H1 (cell line): Measurements from ENCODE around the gene RP9. TPM values are rescaled to one million over a fixed set of nuclear protein-coding genes. Genes with fewer than 3 reads are reported as not detected.

Experiments used
- BCL11A ChIP-seq, 2 experiments: IDR thresholded peaks; one replicate each; pipeline ENCODE4 v1.6.1; 2011; ENCODE audit warnings: low read depth in 2 of 2, low read length in 2 of 2, mild to moderate bottlenecking in 2 of 2
- BRCA1 ChIP-seq: IDR thresholded peaks from 2 replicates; pipeline ENCODE4 v1.6.1; 2012; ENCODE audit warnings: low read depth, low read length, improper control_type of control experiment
- FOSL1 ChIP-seq: IDR thresholded peaks from 2 replicates; pipeline ENCODE4 v1.6.1; 2011; ENCODE audit warnings: mild to moderate bottlenecking, low read depth, low read length, moderate library complexity; ENCODE audit not compliant: insufficient read depth
- GTF2F1 ChIP-seq: IDR thresholded peaks from 2 replicates; pipeline ENCODE4 v1.6.1; 2012; ENCODE audit warnings: low read depth, low read length, improper control_type of control experiment, borderline replicate concordance
- POLR2A ChIP-seq, 2 experiments: IDR thresholded peaks; 1 replicate in 1 of 2; 2 replicates in 1 of 2; pipeline ENCODE4 v1.6.1; 2011; ENCODE audit warnings: low read depth in 2 of 2, low read length in 2 of 2, mild to moderate bottlenecking in 2 of 2; ENCODE audit errors: control extremely low read depth in 1 of 2
- RBBP5 ChIP-seq: IDR thresholded peaks from 2 replicates; pipeline ENCODE4 v1.7.1; 2012; ENCODE audit warnings: low read depth, mild to moderate bottlenecking, inconsistent platforms, low read length, moderate library complexity, borderline replicate concordance
- TEAD4 ChIP-seq: IDR thresholded peaks from 2 replicates; pipeline ENCODE4 v1.6.1; 2012; ENCODE audit warnings: low read depth, low read length, inconsistent platforms, mixed read lengths
- polyA plus RNA-seq, 7 experiments: library from polyadenylated mRNA; depleted of rRNA in 3 of 7; stranded (reverse) in 5 of 7; unstranded in 2 of 7; fragments of >200 nt in 5 of 7; fragments of 200-250 nt in 2 of 7; gene quantifications; 1 replicate in 5 of 7; 2 replicates in 1 of 7; 4 replicates in 1 of 7; pipeline versions ENCODE4 v1.2.1 to v1.2.3, GENCODE V29; 2011 to 2013; ENCODE audit warnings: missing spikeins in 2 of 7, mixed read lengths in 2 of 7
- total RNA-seq: library from RNA; stranded (reverse); fragmentation: NEBNext Ultra II Directional; extraction: Animal tissue kit (Norgen Biotek cat#: 25700); gene quantifications from 2 replicates; pipeline ENCODE4 v1.2.1, GENCODE V29; 2021
- TF ChIP-seq, protein P1 (sequence below): fragments of 300-600 bp; sonication (generic); IDR thresholded peaks from 2 replicates; pipeline ENCODE4 v1.7.1; 2012; ENCODE audit warnings: low read length, moderate library complexity, mild to moderate bottlenecking, inconsistent platforms; ENCODE audit not compliant: insufficient replicate concordance
- TF ChIP-seq, protein P2 (sequence below): IDR thresholded peaks from 2 replicates; pipeline ENCODE4 v1.6.1; 2012; ENCODE audit warnings: inconsistent platforms

The RP9 gene
- total and polyA plus RNA-seq, 2 of the 8 experiments (the other 6 are each of a cell fraction or from before 2014, with no cell fraction given): 11.0 to 12.4 TPM

DNA sequence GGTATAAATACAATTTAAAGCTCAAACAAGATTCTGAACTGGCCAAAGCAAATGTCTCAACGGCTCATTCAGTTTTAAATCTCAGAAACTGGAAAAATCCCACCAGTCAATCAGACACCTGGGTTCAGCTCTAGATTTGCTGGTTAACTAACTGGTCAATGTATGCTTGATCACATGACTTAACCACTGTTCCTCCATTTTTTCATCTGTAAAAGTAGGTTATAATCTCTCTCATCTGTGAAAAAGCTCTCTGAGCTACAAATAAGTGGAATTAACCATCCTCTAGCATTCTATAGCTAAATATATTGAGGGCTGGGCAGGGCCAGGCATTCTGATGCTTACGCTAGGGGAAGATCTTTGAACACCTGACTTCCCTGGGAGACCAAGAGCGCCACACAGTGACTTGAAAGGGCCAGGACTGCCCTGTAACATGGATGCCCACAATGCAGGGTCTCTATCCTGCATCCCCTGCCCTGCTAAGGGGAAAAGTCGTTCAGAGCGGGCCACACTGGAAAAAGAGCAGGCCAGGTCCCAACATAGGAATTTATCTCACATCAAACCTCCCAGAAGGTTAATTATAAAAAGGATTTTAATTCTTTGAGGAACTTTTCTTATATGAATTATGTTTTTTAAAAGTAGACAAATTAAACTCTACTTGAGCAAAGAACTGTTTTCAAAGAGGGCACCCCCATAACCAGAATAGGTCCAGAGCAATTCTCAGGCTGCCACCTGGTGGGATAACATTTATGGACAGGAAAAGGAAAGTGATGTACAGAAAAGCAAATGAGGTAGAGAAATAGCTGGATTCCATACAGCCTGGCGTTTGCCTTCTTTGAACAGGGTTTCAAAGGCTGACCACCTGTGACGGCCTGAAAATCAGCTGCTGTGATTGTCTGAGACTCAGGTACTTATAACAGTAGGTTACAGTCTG lies 1.8 kb downstream of the RP9 start (continued):
- TF ChIP-seq, protein P1, sequence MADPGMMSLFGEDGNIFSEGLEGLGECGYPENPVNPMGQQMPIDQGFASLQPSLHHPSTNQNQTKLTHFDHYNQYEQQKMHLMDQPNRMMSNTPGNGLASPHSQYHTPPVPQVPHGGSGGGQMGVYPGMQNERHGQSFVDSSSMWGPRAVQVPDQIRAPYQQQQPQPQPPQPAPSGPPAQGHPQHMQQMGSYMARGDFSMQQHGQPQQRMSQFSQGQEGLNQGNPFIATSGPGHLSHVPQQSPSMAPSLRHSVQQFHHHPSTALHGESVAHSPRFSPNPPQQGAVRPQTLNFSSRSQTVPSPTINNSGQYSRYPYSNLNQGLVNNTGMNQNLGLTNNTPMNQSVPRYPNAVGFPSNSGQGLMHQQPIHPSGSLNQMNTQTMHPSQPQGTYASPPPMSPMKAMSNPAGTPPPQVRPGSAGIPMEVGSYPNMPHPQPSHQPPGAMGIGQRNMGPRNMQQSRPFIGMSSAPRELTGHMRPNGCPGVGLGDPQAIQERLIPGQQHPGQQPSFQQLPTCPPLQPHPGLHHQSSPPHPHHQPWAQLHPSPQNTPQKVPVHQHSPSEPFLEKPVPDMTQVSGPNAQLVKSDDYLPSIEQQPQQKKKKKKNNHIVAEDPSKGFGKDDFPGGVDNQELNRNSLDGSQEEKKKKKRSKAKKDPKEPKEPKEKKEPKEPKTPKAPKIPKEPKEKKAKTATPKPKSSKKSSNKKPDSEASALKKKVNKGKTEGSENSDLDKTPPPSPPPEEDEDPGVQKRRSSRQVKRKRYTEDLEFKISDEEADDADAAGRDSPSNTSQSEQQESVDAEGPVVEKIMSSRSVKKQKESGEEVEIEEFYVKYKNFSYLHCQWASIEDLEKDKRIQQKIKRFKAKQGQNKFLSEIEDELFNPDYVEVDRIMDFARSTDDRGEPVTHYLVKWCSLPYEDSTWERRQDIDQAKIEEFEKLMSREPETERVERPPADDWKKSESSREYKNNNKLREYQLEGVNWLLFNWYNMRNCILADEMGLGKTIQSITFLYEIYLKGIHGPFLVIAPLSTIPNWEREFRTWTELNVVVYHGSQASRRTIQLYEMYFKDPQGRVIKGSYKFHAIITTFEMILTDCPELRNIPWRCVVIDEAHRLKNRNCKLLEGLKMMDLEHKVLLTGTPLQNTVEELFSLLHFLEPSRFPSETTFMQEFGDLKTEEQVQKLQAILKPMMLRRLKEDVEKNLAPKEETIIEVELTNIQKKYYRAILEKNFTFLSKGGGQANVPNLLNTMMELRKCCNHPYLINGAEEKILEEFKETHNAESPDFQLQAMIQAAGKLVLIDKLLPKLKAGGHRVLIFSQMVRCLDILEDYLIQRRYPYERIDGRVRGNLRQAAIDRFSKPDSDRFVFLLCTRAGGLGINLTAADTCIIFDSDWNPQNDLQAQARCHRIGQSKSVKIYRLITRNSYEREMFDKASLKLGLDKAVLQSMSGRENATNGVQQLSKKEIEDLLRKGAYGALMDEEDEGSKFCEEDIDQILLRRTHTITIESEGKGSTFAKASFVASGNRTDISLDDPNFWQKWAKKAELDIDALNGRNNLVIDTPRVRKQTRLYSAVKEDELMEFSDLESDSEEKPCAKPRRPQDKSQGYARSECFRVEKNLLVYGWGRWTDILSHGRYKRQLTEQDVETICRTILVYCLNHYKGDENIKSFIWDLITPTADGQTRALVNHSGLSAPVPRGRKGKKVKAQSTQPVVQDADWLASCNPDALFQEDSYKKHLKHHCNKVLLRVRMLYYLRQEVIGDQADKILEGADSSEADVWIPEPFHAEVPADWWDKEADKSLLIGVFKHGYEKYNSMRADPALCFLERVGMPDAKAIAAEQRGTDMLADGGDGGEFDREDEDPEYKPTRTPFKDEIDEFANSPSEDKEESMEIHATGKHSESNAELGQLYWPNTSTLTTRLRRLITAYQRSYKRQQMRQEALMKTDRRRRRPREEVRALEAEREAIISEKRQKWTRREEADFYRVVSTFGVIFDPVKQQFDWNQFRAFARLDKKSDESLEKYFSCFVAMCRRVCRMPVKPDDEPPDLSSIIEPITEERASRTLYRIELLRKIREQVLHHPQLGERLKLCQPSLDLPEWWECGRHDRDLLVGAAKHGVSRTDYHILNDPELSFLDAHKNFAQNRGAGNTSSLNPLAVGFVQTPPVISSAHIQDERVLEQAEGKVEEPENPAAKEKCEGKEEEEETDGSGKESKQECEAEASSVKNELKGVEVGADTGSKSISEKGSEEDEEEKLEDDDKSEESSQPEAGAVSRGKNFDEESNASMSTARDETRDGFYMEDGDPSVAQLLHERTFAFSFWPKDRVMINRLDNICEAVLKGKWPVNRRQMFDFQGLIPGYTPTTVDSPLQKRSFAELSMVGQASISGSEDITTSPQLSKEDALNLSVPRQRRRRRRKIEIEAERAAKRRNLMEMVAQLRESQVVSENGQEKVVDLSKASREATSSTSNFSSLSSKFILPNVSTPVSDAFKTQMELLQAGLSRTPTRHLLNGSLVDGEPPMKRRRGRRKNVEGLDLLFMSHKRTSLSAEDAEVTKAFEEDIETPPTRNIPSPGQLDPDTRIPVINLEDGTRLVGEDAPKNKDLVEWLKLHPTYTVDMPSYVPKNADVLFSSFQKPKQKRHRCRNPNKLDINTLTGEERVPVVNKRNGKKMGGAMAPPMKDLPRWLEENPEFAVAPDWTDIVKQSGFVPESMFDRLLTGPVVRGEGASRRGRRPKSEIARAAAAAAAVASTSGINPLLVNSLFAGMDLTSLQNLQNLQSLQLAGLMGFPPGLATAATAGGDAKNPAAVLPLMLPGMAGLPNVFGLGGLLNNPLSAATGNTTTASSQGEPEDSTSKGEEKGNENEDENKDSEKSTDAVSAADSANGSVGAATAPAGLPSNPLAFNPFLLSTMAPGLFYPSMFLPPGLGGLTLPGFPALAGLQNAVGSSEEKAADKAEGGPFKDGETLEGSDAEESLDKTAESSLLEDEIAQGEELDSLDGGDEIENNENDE: no peak
- TF ChIP-seq, protein P2, sequence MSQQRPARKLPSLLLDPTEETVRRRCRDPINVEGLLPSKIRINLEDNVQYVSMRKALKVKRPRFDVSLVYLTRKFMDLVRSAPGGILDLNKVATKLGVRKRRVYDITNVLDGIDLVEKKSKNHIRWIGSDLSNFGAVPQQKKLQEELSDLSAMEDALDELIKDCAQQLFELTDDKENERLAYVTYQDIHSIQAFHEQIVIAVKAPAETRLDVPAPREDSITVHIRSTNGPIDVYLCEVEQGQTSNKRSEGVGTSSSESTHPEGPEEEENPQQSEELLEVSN: no peak
- no peak for TF ChIP-seq FOSL1
- no peak for TF ChIP-seq BCL11A (IDR thresholded peaks at IDR 0.05; ENCODE audit: low read depth in 2 of 2, low read length in 2 of 2)
- no peak for TF ChIP-seq BRCA1
- no peak for TF ChIP-seq POLR2A (IDR thresholded peaks at IDR 0.05; ENCODE audit: control extremely low read depth in 1 of 2, low read depth in 2 of 2, low read length in 2 of 2)
- no peak for TF ChIP-seq RBBP5
- no peak for TF ChIP-seq GTF2F1
- TF ChIP-seq TEAD4: no peak
